ENCODE results near the gene KTN1.

The KTN1 gene

GRCh38 chr14:55688566-55688965, 108.6 kb downstream of the KTN1 start:
- no peak for DNase-seq (ENCODE audit: extremely low spot score)
- ChIA-PET CTCF (no interaction called here), POLR2A (no interaction called here)

GRCh38 chr14:55689981-55690871, 110.2 kb downstream of the KTN1 start:
- ChIA-PET CTCF (interaction anchor here (0.6 kb wide), 1 partner anchor 90 kb away, joined by 3 read pairs; no protein-coding TSS in a partner anchor), POLR2A (no interaction called here)
- TF ChIP-seq BHLHE40 (IDR thresholded peaks at IDR 0.05; ENCODE audit: borderline replicate concordance), result no peak
- TF ChIP-seq, protein P1, sequence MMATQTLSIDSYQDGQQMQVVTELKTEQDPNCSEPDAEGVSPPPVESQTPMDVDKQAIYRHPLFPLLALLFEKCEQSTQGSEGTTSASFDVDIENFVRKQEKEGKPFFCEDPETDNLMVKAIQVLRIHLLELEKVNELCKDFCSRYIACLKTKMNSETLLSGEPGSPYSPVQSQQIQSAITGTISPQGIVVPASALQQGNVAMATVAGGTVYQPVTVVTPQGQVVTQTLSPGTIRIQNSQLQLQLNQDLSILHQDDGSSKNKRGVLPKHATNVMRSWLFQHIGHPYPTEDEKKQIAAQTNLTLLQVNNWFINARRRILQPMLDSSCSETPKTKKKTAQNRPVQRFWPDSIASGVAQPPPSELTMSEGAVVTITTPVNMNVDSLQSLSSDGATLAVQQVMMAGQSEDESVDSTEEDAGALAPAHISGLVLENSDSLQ (IDR thresholded peaks at IDR 0.05), result no peak
- no peak for TF ChIP-seq ELF4 (IDR thresholded peaks at IDR 0.05)
- no peak for TF ChIP-seq NFRKB (IDR thresholded peaks at IDR 0.05)
- TF ChIP-seq FOXM1 (IDR thresholded peaks at IDR 0.05; ENCODE audit: borderline replicate concordance), result no peak
- TF ChIP-seq HDGF (IDR thresholded peaks at IDR 0.05; ENCODE audit: borderline replicate concordance), result no peak
- DNase-seq (ENCODE audit: extremely low spot score), result no peak

More at GRCh38 chr14:55688566-55688965, 108.6 kb downstream of the KTN1 start:
- TF ChIP-seq ELF4 (IDR thresholded peaks at IDR 0.05) (no peak), BHLHE40 (IDR thresholded peaks at IDR 0.05; ENCODE audit: borderline replicate concordance) (no peak), SP1 (IDR thresholded peaks at IDR 0.05) (no peak), SUZ12 (IDR thresholded peaks at IDR 0.05) (no peak), NFRKB (IDR thresholded peaks at IDR 0.05) (no peak), FOXA1 (IDR thresholded peaks at IDR 0.05) (no peak), FOXM1 (IDR thresholded peaks at IDR 0.05; ENCODE audit: borderline replicate concordance) (no peak), TARDBP (IDR thresholded peaks at IDR 0.05) (no peak), CTBP1 (IDR thresholded peaks at IDR 0.05; ENCODE audit: borderline replicate concordance) (no peak), ARNT (IDR thresholded peaks at IDR 0.05) (no peak), HDGF (IDR thresholded peaks at IDR 0.05; ENCODE audit: borderline replicate concordance) (no peak), L3MBTL2 (conservative IDR thresholded peaks at IDR 0.05) (no peak), FOXK2 (IDR thresholded peaks at IDR 0.05) (no peak), LEF1 (IDR thresholded peaks at IDR 0.05; ENCODE audit: borderline replicate concordance) (no peak), ZNF384 (IDR thresholded peaks at IDR 0.05) (no peak)
- TF ChIP-seq, protein P1 (IDR thresholded peaks at IDR 0.05), result no peak

DNA sequence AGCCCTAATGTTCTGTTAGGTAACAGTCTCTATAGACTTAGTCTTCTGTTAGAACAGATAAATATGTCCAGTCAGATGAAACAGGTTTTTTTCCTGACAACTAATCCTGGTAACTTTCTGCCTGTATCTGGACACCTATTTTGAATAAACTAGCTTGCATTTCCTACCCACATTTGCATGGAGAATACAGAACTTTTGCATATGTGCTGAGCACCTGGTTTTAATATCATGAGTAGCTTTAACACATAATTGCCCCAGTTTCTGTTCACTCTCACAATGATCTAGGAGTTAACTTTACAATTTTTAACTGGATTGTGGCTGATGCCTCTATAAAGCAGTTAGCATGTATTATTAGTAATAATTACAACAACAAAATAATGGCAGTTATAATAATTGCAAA, 111.7 kb downstream of the KTN1 start:
- POLR2A ChIA-PET, result no interaction called here
- TF ChIP-seq FOXK2 (IDR thresholded peaks at IDR 0.05) (no peak), HDGF (IDR thresholded peaks at IDR 0.05; ENCODE audit: borderline replicate concordance) (no peak), ARNT (IDR thresholded peaks at IDR 0.05) (no peak), SP1 (IDR thresholded peaks at IDR 0.05) (no peak), L3MBTL2 (conservative IDR thresholded peaks at IDR 0.05) (no peak), SUZ12 (IDR thresholded peaks at IDR 0.05) (no peak), ZNF384 (IDR thresholded peaks at IDR 0.05) (no peak), NFRKB (IDR thresholded peaks at IDR 0.05) (no peak), TARDBP (IDR thresholded peaks at IDR 0.05) (no peak), CTBP1 (IDR thresholded peaks at IDR 0.05; ENCODE audit: borderline replicate concordance) (no peak), BHLHE40 (IDR thresholded peaks at IDR 0.05; ENCODE audit: borderline replicate concordance) (no peak)
- TF ChIP-seq, protein P1 (IDR thresholded peaks at IDR 0.05), result no peak
- DNase-seq (ENCODE audit: extremely low spot score), result no peak
- CTCF ChIA-PET, result no interaction called here

- TF ChIP-seq SP1 (IDR thresholded peaks at IDR 0.05) (no peak), ARNT (IDR thresholded peaks at IDR 0.05) (no peak), LEF1 (IDR thresholded peaks at IDR 0.05; ENCODE audit: borderline replicate concordance) (no peak), TARDBP (IDR thresholded peaks at IDR 0.05) (no peak), SUZ12 (IDR thresholded peaks at IDR 0.05) (no peak), CTBP1 (IDR thresholded peaks at IDR 0.05; ENCODE audit: borderline replicate concordance) (no peak), L3MBTL2 (conservative IDR thresholded peaks at IDR 0.05) (no peak), ELF4 (IDR thresholded peaks at IDR 0.05) (no peak), HDGF (IDR thresholded peaks at IDR 0.05; ENCODE audit: borderline replicate concordance) (no peak), ZNF384 (IDR thresholded peaks at IDR 0.05) (no peak), FOXK2 (IDR thresholded peaks at IDR 0.05) (no peak), NFRKB (IDR thresholded peaks at IDR 0.05) (no peak)
- ChIA-PET POLR2A (no interaction called here), CTCF (no interaction called here)
- DNase-seq (ENCODE audit: extremely low spot score), result no peak
These were observed 113.9 kb downstream of the KTN1 start for GRCh38 chr14:55693904-55694303.

- DNase-seq (ENCODE audit: extremely low spot score), result no peak
- ChIA-PET CTCF (no interaction called here), POLR2A (no interaction called here)
- TF ChIP-seq SP1 (IDR thresholded peaks at IDR 0.05) (no peak), ELF4 (IDR thresholded peaks at IDR 0.05) (no peak), NFRKB (IDR thresholded peaks at IDR 0.05) (no peak), HDGF (IDR thresholded peaks at IDR 0.05; ENCODE audit: borderline replicate concordance) (no peak), ARNT (IDR thresholded peaks at IDR 0.05) (no peak), FOXA1 (IDR thresholded peaks at IDR 0.05) (no peak), LEF1 (IDR thresholded peaks at IDR 0.05; ENCODE audit: borderline replicate concordance) (no peak), ZNF384 (IDR thresholded peaks at IDR 0.05) (no peak), FOXK2 (IDR thresholded peaks at IDR 0.05) (no peak), BHLHE40 (IDR thresholded peaks at IDR 0.05; ENCODE audit: borderline replicate concordance) (no peak), FOXM1 (IDR thresholded peaks at IDR 0.05; ENCODE audit: borderline replicate concordance) (no peak), CTBP1 (IDR thresholded peaks at IDR 0.05; ENCODE audit: borderline replicate concordance) (no peak), TARDBP (IDR thresholded peaks at IDR 0.05) (no peak)
- TF ChIP-seq, protein P1 (IDR thresholded peaks at IDR 0.05), result no peak
These were observed 117.4 kb downstream of the KTN1 start for GRCh38 chr14:55697414-55697861.

Measured in HEK293T (cell line).